GM12864 (cell line): ENCODE measurements around the gene GET3.

ENCODE experiments used
- DNase-seq: peaks from one replicate; pipeline ENCODE4 v3.0.0-alpha.2; 2011; ENCODE audit warnings: low read depth
- H3K4me3 ChIP-seq: 2 replicates; pipeline ENCODE4 v1.5.1; 2011; ENCODE audit warnings: mild to moderate bottlenecking, low read depth, low read length, control low read depth
- TF ChIP-seq, protein P1 (sequence below): IDR thresholded peaks from 2 replicates; pipeline ENCODE4 v1.5.1; 2011; ENCODE audit warnings: low read depth, mild to moderate bottlenecking, moderate library complexity, low read length, control low read depth, inconsistent platforms; ENCODE audit errors: missing control alignments

Gene GET3

DNA sequence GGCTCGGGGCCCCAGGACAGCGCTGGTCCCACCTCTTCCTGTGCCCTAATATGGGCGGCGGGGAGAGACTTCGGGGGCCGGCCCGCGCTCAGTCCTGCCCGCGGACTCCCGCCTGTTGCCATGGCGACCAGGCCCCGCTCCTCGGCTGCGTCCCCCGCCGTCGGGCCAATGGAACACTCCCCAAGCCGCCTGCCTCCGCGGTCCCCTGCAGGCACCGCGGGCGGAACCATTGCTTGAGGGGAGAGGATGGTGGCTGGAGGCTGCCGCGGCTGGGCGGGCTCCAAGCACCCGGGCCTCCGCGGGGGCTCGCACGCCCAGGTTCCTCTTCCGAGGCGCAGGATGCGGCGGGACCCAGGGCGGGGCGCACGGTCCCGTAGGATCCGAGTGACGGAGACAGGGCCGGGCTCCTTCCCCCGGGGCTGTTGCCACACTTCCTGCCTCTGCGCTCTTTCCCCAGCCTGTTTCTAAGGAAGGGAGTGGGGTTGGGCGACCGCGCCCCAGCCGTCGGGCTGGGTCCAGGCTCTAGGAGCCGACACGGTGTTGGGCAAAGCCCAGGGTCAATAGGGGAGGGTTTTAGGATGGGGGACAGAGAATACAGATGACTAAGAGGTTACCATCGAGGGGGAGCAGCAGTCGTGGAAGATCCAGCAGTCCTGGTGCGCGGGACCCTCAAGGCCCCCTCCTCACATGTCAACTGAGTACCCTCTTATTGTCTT lies 52.8 kb downstream of the GET3 start:
- TF ChIP-seq, protein P1, sequence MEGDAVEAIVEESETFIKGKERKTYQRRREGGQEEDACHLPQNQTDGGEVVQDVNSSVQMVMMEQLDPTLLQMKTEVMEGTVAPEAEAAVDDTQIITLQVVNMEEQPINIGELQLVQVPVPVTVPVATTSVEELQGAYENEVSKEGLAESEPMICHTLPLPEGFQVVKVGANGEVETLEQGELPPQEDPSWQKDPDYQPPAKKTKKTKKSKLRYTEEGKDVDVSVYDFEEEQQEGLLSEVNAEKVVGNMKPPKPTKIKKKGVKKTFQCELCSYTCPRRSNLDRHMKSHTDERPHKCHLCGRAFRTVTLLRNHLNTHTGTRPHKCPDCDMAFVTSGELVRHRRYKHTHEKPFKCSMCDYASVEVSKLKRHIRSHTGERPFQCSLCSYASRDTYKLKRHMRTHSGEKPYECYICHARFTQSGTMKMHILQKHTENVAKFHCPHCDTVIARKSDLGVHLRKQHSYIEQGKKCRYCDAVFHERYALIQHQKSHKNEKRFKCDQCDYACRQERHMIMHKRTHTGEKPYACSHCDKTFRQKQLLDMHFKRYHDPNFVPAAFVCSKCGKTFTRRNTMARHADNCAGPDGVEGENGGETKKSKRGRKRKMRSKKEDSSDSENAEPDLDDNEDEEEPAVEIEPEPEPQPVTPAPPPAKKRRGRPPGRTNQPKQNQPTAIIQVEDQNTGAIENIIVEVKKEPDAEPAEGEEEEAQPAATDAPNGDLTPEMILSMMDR: no peak
- peak overlapping the region; percentile 89 for H3K4me3 ChIP-seq
- peak; percentile 90 for DNase-seq

DNA sequence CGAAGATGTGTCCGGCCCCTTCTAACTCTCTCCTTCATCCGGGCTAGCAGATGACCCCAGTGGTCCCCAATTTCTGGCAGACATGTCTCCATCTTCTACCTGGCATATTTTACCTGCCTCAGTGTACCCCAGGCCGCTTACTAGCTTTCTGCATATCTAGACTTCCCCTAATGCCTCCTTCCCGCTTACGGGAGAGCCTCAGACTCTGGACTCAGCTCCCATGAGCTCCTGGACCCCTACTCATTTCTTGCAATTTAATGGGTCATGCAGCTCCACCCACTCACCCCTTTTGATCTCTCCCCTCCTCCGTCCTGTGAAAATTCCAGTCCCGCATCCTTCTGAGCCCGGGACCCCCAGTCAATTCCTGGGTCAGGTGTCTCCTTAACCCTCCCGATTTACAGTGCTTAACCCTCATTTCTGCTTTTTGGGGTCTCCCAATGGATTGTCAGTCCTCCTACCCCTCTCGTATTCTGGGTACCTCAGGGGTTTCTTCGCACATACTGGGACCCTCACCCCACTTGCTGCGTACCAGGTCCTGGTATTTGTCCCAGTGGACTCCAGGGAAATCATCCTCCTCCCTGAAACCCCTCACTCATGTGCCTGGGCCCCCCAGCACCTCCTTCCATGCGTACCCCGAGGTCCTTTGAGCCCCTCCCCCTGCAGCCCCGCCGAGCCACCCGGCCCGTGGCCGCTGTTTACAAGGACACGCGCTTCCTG lies 53.5 kb downstream of the GET3 start:
- TF ChIP-seq, protein P1: no peak
- DNase-seq: no peak
- peak overlapping the region; percentile 89 for H3K4me3 ChIP-seq

DNA sequence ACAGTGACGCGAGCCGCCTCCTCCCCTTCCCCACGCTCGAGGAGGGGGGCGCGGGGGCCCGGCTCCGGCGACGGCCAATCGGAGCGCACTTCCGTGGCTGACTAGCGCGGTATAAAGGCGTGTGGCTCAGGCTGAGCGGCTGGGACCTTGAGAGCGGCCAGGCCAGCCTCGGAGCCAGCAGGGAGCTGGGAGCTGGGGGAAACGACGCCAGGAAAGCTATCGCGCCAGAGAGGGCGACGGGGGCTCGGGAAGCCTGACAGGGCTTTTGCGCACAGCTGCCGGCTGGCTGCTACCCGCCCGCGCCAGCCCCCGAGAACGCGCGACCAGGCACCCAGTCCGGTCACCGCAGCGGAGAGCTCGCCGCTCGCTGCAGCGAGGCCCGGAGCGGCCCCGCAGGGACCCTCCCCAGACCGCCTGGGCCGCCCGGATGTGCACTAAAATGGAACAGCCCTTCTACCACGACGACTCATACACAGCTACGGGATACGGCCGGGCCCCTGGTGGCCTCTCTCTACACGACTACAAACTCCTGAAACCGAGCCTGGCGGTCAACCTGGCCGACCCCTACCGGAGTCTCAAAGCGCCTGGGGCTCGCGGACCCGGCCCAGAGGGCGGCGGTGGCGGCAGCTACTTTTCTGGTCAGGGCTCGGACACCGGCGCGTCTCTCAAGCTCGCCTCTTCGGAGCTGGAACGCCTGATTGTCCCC lies 54.2 kb downstream of the GET3 start, which contains the start of gene JUNB:
JUNB (plus strand) TSS at position 142 of the 706 bp plus-strand sequence; CDS start at position 428, 286 bp downstream.
- H3K4me3 ChIP-seq: peak within 1 kb of the TSS; percentile 89
- TF ChIP-seq, protein P1: no peak
- peak; percentile 90 for DNase-seq

DNA sequence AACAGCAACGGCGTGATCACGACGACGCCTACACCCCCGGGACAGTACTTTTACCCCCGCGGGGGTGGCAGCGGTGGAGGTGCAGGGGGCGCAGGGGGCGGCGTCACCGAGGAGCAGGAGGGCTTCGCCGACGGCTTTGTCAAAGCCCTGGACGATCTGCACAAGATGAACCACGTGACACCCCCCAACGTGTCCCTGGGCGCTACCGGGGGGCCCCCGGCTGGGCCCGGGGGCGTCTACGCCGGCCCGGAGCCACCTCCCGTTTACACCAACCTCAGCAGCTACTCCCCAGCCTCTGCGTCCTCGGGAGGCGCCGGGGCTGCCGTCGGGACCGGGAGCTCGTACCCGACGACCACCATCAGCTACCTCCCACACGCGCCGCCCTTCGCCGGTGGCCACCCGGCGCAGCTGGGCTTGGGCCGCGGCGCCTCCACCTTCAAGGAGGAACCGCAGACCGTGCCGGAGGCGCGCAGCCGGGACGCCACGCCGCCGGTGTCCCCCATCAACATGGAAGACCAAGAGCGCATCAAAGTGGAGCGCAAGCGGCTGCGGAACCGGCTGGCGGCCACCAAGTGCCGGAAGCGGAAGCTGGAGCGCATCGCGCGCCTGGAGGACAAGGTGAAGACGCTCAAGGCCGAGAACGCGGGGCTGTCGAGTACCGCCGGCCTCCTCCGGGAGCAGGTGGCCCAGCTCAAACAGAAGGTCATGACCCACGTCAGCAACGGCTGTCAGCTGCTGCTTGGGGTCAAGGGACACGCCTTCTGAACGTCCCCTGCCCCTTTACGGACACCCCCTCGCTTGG lies 55.0 kb downstream of the GET3 start:
- TF ChIP-seq, protein P1: no peak
- DNase-seq: no peak
- peak overlapping the region; percentile 89 for H3K4me3 ChIP-seq

DNA sequence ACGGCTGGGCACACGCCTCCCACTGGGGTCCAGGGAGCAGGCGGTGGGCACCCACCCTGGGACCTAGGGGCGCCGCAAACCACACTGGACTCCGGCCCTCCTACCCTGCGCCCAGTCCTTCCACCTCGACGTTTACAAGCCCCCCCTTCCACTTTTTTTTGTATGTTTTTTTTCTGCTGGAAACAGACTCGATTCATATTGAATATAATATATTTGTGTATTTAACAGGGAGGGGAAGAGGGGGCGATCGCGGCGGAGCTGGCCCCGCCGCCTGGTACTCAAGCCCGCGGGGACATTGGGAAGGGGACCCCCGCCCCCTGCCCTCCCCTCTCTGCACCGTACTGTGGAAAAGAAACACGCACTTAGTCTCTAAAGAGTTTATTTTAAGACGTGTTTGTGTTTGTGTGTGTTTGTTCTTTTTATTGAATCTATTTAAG lies 55.6 kb downstream of the GET3 start:
- peak overlapping the region; percentile 89 for H3K4me3 ChIP-seq
- DNase-seq: no peak
- TF ChIP-seq, protein P1: no peak
